Lower leg skin (tissue), 4 donors: ENCODE results near the gene CCDC149. TPM values are rescaled to one million over a fixed set of nuclear protein-coding genes. Genes with fewer than 3 reads are reported as not detected.

ENCODE experiments used
- DNase-seq, 2 donors: peaks; one replicate each; pipeline ENCODE4 v3.0.0-alpha.2; 2019; ENCODE audit warnings: low spot score in 2 of 2
- H3K4me3 ChIP-seq: fragments of 200-600 bp; sonication (generic); 2 replicates; pipeline ENCODE4 v1.5.1; 2017; ENCODE audit warnings: mild to moderate bottlenecking, low read depth; ENCODE audit not compliant: poor library complexity, severe bottlenecking
- POLR2A ChIP-seq, 2 donors: fragments of 450-650 bp; IDR thresholded peaks; one replicate each; pipeline ENCODE4 v1.6.1; 2016 to 2017; ENCODE audit warnings: antibody characterized with exemption in 2 of 2, mild to moderate bottlenecking in 1 of 2, moderate library complexity in 1 of 2
- WGBS, 2 donors: methylation state at CpG; one replicate each; pipeline ENCODE4 v1.1.5; 2018; 5-methylcytosine and 5-hydroxymethylcytosine counted together
- intact Hi-C: fragments of 100-400 bp; cut with DNase I; formaldehyde crosslinking; loops from one replicate; pipeline ENCODE4 v1.15.0; 2023; ENCODE audit warnings: low total_unique reads
- total RNA-seq, 4 donors: library from RNA; depleted of rRNA; stranded (reverse); fragments of >200 nt; gene quantifications; one replicate each; pipeline ENCODE4 v1.1.0, GENCODE V29; 2016
- TF ChIP-seq, protein P1 (sequence below), 3 donors: fragments of 450-650 bp; IDR thresholded peaks; one replicate each; pipeline ENCODE4 v1.5.1; 2016; ENCODE audit warnings: antibody characterized with exemption in 3 of 3, mild to moderate bottlenecking in 3 of 3, moderate library complexity in 2 of 3

CCDC149 gene
- total RNA-seq, 4 donors from 2014 or later, result 6.2 to 12.5 (median 11.2) TPM

DNA sequence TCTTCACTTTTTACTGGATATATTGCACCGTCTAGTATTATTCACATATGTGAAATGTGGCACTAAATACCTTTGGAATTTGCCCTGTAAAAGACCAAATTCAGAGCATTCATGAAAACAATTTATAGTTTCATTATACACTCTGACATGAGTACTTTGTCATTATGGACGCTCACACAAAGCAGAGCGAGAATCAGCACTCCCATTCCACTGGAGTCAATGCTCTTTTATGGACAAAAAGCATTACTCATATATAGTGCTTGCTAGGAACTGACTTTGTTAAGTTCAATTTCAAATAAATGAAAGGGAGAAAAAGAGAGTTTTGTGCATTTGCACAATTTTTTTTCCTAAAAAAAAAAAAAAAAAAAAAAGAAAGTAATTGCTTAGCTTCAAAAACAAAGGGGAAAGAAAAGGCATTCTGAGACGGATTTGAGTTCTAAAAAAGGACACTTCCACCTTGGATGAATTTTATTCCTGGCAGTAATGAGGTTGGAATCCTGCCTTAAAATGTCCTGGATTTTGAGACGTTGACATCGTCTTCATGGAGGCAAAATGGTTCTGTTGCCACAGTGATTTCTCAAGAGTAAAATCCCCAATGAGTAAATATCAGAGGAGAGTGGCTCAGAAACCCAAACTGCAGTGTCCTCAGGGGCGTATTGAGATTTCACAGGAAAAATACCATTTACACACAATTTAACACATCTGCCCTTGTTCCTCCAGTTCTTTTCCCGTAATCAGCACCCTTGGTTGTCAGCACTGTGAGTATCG is 34.8 kb downstream of the CCDC149 start:
- WGBS, 2 donors, result 73 to 80% methylated on average over 9 of the region's 9 CpGs
- TF ChIP-seq POLR2A (IDR thresholded peaks at IDR 0.05), result no peak
- TF ChIP-seq, protein P1, sequence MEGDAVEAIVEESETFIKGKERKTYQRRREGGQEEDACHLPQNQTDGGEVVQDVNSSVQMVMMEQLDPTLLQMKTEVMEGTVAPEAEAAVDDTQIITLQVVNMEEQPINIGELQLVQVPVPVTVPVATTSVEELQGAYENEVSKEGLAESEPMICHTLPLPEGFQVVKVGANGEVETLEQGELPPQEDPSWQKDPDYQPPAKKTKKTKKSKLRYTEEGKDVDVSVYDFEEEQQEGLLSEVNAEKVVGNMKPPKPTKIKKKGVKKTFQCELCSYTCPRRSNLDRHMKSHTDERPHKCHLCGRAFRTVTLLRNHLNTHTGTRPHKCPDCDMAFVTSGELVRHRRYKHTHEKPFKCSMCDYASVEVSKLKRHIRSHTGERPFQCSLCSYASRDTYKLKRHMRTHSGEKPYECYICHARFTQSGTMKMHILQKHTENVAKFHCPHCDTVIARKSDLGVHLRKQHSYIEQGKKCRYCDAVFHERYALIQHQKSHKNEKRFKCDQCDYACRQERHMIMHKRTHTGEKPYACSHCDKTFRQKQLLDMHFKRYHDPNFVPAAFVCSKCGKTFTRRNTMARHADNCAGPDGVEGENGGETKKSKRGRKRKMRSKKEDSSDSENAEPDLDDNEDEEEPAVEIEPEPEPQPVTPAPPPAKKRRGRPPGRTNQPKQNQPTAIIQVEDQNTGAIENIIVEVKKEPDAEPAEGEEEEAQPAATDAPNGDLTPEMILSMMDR (IDR thresholded peaks at IDR 0.05), result no peak
- no peak overlapping the region for H3K4me3 ChIP-seq
- no peak for DNase-seq
- intact Hi-C loops, result no loop called here

DNA sequence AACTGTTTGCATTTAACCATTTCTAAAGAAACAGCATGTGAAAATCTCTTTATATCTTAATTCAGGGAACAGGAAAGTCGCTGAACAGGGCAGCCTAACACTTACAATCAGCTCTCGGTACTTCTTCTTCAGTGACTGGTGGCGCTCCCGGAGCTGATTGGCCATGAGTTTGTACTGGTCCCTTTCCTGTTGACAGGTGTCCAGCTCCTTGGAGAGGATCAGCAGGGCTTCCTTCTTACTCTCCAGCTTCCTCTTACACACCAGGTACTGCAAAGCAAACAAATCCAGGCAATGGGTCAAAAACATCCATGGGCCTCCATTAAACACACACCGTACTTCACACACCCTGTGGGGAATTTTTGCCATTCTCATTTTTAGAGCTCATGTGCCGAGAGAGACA is 36.4 kb downstream of the CCDC149 start:
- TF ChIP-seq POLR2A (IDR thresholded peaks at IDR 0.05), result no peak
- TF ChIP-seq, protein P1 (IDR thresholded peaks at IDR 0.05), result no peak
- intact Hi-C loops, result no loop called here
- WGBS, 2 donors, result 87 to 93% methylated on average over 6 of the region's 6 CpGs
- no peak for DNase-seq
- H3K4me3 ChIP-seq, result no peak overlapping the region

DNA sequence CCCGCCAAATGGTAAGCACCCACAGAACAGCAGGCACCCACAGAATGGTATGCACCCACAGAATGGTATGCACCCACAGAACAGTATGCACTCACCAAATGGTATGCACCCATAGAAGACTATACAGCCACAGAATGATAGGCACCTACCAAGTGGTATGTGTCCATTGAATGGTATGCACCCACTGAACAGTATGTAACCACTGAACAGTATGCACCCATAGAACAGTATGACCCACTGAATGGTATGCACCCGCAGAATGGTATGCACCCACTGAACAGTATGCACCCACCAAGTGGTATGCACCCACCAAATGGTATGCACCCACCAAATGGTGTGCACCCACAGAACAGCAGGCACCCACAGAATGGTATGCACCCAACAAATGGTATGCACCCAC is 40.1 kb downstream of the CCDC149 start:
- no peak for DNase-seq
- 68 to 75% methylated on average over 2 of the region's 2 CpGs for WGBS, 2 donors
- H3K4me3 ChIP-seq, result no peak overlapping the region
- intact Hi-C loops, result no loop called here
- TF ChIP-seq POLR2A (IDR thresholded peaks at IDR 0.05), result no peak
- TF ChIP-seq, protein P1 (IDR thresholded peaks at IDR 0.05), result no peak

DNA sequence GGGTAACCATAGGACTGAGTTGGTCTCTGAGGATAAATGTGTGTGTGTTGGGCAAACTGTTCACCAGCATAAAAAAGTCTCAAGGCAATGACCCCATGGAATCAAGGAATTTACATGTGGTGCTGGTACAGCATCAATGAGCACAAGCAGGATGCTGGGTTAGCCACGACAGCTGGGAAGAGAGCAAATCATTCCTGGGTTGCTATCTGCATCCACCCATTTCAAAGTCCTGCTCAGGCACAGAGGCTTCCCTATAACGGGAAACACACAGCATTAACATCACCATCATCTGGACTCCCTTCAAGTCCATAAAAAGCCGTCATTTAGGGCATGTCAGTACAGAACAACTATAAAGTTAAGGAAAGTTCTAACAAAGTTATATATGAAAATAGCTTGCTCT is 41.6 kb downstream of the CCDC149 start:
- H3K4me3 ChIP-seq, result no peak overlapping the region
- 57 to 60% methylated on average over 3 of the region's 3 CpGs for WGBS, 2 donors
- no peak for TF ChIP-seq POLR2A (IDR thresholded peaks at IDR 0.05)
- TF ChIP-seq, protein P1 (IDR thresholded peaks at IDR 0.05), result no peak
- DNase-seq, result no peak
- intact Hi-C loops, result no loop called here

DNA sequence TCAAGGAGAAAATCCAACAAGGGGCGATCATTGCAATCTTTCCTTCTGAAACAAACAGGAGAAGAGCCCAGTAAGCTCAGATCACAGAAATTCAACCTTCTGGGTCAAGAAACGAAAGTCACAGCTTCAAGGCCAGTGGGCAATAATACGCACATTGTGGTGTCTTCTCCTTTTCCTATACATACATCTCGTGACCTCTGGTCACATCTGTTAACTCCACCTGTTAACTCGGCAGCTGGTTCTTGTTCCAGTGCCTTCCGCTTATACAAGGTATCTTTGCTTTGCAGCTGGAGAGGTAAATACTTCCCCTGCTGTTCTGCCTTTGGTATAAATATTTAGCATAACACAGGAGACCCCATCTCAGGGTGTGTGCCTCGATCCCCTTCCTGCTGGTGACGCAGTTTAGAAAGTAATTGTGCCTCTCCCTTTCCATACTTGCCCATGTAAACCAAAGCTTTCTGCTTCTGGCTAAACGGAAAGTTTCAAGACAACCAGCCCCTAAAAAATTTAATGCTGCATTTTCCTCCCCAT is 45.0 kb downstream of the CCDC149 start:
- no peak for DNase-seq
- intact Hi-C loops, result no loop called here
- H3K4me3 ChIP-seq, result no peak overlapping the region
- WGBS, 2 donors, result 91 to 93% methylated on average over 9 of the region's 9 CpGs
- TF ChIP-seq POLR2A (IDR thresholded peaks at IDR 0.05), result no peak
- TF ChIP-seq, protein P1 (IDR thresholded peaks at IDR 0.05), result no peak
